ENCODE data around the gene NPR2. TPM values are rescaled to one million over a fixed set of nuclear protein-coding genes. Genes with fewer than 3 reads are reported as not detected.

Gene NPR2
- total RNA-seq, 1 experiment from 2014 or later = 10.1 TPM

DNA sequence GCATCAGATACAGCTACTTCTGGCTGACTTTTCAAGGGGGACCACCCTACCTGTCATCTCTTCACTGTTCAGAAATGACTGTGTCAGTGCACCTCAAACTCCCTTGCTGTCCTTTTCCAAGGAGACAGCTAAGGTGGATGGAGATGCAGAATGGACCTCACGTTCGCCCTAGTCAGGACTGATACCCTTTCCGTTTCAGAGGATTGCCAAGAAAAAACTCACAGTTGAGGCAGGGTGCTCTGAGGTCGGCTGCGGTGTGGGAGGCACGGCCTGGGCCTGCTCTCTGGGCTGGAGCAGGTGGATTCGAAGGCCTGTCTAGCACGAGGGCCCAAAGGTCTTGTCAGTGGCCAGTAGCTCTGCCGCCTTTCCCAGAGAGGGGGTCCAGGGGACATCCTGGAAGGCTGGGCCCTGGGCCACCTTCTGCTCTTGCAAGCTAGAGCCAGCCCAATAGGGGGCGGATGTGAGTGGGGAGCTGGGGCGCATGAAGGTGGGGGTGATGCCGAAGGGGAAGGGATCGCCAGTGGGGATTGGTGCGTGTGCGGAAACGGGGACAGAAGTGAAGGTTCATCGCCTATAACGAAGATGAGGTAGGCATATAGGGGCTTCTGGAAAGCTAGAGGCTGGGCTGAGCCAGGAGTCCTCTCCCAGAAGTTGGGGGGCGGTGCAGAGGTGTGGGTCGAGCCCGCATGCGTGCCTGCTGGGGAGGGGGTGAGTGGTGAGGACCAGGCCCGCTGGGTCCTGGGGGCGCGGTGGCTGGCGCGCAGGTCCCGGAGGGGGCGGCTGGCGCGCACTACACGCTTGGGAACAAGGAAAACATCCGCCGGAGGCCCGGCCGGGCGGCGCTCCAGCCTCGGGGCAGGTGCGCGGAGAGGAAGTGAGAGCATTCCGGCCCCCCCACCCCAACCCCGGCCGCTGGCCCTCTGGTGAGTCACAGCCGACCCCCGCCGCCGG is 34.8 kb upstream of the NPR2 start (continued):
- TF ChIP-seq SOX15 (CRISPR knock-in tag; IDR thresholded peaks at IDR 0.05) (no peak), NFATC4 (CRISPR knock-in tag; IDR thresholded peaks at IDR 0.05) (no peak), NFYB (CRISPR knock-in tag; conservative IDR thresholded peaks at IDR 0.05; ENCODE audit: low read depth) (no peak), ZNF423 (CRISPR knock-in tag; IDR thresholded peaks at IDR 0.05) (no peak), ZNF317 (CRISPR knock-in tag; IDR thresholded peaks at IDR 0.05; ENCODE audit: borderline replicate concordance, low read depth) (no peak), NR2C2 (CRISPR knock-in tag; IDR thresholded peaks at IDR 0.05) (no peak), SMAD3 (CRISPR knock-in tag; IDR thresholded peaks at IDR 0.05; ENCODE audit: borderline replicate concordance) (no peak), ETV6 (CRISPR knock-in tag; IDR thresholded peaks at IDR 0.05) (no peak), PRRX2 (CRISPR knock-in tag; IDR thresholded peaks at IDR 0.05) (no peak; the same call in 1 of the 2 replicates), ARID4B (CRISPR knock-in tag; IDR thresholded peaks at IDR 0.05; ENCODE audit: borderline replicate concordance) (no peak), CREM (CRISPR knock-in tag; IDR thresholded peaks at IDR 0.05) (no peak), FOXJ3 (CRISPR knock-in tag; IDR thresholded peaks at IDR 0.05; ENCODE audit: borderline replicate concordance) (no peak)
- TF ChIP-seq, protein P1, sequence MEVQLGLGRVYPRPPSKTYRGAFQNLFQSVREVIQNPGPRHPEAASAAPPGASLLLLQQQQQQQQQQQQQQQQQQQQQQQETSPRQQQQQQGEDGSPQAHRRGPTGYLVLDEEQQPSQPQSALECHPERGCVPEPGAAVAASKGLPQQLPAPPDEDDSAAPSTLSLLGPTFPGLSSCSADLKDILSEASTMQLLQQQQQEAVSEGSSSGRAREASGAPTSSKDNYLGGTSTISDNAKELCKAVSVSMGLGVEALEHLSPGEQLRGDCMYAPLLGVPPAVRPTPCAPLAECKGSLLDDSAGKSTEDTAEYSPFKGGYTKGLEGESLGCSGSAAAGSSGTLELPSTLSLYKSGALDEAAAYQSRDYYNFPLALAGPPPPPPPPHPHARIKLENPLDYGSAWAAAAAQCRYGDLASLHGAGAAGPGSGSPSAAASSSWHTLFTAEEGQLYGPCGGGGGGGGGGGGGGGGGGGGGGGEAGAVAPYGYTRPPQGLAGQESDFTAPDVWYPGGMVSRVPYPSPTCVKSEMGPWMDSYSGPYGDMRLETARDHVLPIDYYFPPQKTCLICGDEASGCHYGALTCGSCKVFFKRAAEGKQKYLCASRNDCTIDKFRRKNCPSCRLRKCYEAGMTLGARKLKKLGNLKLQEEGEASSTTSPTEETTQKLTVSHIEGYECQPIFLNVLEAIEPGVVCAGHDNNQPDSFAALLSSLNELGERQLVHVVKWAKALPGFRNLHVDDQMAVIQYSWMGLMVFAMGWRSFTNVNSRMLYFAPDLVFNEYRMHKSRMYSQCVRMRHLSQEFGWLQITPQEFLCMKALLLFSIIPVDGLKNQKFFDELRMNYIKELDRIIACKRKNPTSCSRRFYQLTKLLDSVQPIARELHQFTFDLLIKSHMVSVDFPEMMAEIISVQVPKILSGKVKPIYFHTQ (CRISPR knock-in tag; IDR thresholded peaks at IDR 0.05) = no peak

DNA sequence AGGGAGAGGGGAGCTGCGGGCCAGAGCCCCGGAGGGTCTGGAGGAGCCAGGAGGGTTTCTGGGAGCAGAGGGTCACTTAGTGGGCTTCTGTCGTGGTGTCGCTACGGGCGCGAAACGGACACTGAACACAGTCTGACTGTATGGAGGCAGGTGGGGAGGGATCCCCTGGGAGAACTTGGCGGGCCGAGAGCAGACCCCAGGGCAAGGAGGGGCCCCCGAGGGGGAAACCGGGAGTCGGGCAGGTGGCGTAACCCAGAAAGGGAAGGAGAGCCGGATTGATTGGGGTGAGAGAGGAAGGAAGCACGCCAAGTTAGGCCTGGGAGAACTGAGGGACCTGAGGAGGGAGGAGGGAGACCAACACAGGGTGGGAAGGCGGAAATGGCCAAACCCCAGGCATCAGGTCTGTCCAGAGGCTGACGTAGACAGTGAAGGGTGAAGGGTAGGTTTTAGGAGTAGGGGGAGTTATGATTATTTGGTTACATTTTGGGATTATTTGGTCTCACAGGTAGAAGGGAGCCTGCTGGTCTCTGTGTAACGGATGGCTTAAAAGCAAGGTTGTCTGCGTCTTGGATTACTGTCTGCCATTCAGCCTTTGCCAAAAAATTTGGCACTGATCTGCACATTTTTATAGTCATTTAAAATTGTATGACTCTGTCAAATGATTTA is 34.0 kb upstream of the NPR2 start:
- peak; percentile 76 for ATAC-seq
- POLR2A ChIA-PET = interaction anchor here (0.7 to 1.8 kb wide), 6 partner anchors 14 to 1067 kb away, joined by 3 to 13 read pairs (median 4); partner anchors contain the start of genes CREB3, RMRP, TLN1 and TPM2
- Mint-ChIP-seq H3K27ac (peak overlapping the region; percentile 97), H3K4me3 (peak overlapping the region; percentile 89), H3K27me3 (ENCODE audit: low read depth) (no peaks in the 10 kb centered on the region), H3K9me3 (no peaks in the 10 kb centered on the region), H3K4me1 (peaks cover 32% of the 10 kb centered on the region), H3K36me3 (peaks cover 15% of the 10 kb centered on the region)
- TF ChIP-seq TEAD1 (CRISPR knock-in tag; IDR thresholded peaks at IDR 0.05) = 0 out of 2 replicates have a peak, but pooled peaks have one; percentile 9
- no peak for TF ChIP-seq ZNF423 (CRISPR knock-in tag; IDR thresholded peaks at IDR 0.05)
- no peak for TF ChIP-seq MXD4 (CRISPR knock-in tag; IDR thresholded peaks at IDR 0.05; ENCODE audit: borderline replicate concordance)
- 0 out of 2 replicates have a peak, but pooled peaks have one; percentile 25 for TF ChIP-seq CREB1 (CRISPR knock-in tag; IDR thresholded peaks at IDR 0.05)
- no peak for TF ChIP-seq ZNF232 (CRISPR knock-in tag; IDR thresholded peaks at IDR 0.05)
- 0 out of 2 replicates have a peak, but pooled peaks have one; percentile 3 for TF ChIP-seq MAX (CRISPR knock-in tag; IDR thresholded peaks at IDR 0.05)
- 0 out of 2 replicates have a peak, but pooled peaks have one; percentile 1 for TF ChIP-seq AFF4 (CRISPR knock-in tag; IDR thresholded peaks at IDR 0.05; ENCODE audit: borderline replicate concordance)
- no peak for TF ChIP-seq NR3C1 (CRISPR knock-in tag; conservative IDR thresholded peaks at IDR 0.05; ENCODE audit: low read depth)
- 0 out of 2 replicates have a peak, but pooled peaks have one; percentile 34 for TF ChIP-seq ZNF263 (CRISPR knock-in tag; IDR thresholded peaks at IDR 0.05; ENCODE audit: low read depth)
- no peak; the same call in 1 of the 2 replicates for TF ChIP-seq SP1 (CRISPR knock-in tag; conservative IDR thresholded peaks at IDR 0.05)
- CTCF ChIA-PET = interaction anchor here (0.6 to 3.1 kb wide), 28 partner anchors 8 to 1616 kb away, joined by 3 to 27 read pairs (median 6); partner anchors contain the start of genes ARHGEF39, CCDC107, CREB3 and FAM221B
- DNase-seq (ENCODE audit: low spot score) = no peak

Measured in WTC11 (cell line).